Endometrium (tissue), 2 donors: ENCODE results near the gene NEK9.
"Not testable (repeated sequence)": the region's sequence is repeated elsewhere in the genome, so short reads cannot be mapped to it uniquely, and the experiment has no call there.

ENCODE experiments used
- FAIRE-seq: peaks from 2 replicates; lab custom pipeline; 2012; peaks lifted over from hg19 to GRCh38; lab: Jason Lieb, UNC
- donor health status: control.
- donor health status: control.

The NEK9 gene

DNA sequence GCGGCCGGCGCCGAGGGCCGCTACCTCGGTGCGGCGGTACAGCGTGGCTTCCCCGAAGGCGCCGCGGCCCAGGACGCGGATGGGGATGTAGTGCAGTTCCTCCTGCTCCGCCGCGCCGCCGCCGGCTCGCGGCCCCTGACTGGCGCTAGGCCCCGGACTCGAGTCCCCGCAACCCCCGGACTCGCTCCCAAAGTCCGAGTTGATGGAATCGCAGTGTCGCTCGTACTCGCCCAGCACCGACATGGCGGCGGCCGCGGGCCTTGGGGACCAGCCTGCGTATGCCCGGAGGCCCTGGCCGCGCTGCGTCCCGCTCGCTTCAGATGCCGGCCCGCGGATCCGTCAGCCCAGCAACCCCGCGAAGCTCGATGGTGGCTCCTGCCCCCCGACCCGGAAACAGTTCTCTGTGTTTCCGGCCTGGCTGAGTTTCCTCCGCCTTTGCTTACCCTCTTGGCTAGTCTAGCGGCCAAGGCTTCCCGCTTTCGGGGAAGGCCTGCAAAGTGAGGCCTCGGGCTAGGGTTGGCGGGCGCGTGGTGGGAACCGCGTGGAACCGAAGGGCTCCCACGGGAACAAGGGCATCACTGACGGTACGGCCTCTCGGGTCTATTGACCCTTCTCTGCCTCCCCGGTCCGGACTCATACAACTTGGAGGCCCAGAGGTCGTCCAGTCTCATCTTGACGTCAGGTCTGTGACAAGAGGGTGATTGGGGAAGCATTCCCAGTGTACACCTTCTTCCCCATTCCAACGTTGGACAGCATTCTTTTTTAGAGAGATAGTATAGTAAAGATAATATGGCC is at the start of gene NEK9:
NEK9 (minus strand) TSS at position 370 of the 795 bp plus-strand sequence; CDS start at position 243, 127 bp downstream.
- FAIRE-seq, result no peak

DNA sequence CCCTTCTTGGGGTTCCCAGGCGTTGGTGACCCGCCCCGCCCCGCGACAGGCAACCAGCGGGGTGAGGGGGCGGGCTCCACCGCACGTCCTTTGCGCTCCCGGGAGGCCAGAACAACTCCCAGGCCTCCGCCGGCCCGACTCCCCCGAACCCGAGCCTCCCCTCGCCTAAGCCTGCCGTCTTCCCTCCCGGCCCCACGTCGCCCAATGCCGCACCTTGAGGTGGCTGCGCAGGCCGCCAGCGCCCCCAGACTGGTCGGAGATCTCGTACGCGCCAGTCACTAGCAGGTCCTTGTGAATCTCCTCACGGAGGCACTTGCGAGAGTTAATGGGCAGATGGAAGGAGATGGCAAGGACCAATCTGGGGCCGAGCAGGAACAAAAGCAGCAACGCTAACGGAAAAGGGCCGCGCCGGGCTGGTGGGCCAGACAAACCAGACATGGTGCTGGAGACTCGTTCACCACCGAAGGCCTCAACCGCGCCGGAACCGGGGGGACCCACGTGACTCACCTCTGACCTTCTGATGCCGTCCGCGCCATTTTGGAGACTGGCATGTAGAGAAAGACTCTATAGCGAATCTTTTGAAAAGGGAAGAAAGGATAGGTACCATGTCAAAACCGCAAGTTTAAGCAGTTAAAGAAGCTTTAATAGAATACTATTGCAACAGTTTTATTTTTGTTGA is 49.4 kb upstream of the NEK9 start, which contains the start of gene TMED10:
TMED10 (minus strand) TSS at position 471 of the 679 bp plus-strand sequence; CDS start at position 438, 33 bp downstream.
- FAIRE-seq, result no peak

DNA sequence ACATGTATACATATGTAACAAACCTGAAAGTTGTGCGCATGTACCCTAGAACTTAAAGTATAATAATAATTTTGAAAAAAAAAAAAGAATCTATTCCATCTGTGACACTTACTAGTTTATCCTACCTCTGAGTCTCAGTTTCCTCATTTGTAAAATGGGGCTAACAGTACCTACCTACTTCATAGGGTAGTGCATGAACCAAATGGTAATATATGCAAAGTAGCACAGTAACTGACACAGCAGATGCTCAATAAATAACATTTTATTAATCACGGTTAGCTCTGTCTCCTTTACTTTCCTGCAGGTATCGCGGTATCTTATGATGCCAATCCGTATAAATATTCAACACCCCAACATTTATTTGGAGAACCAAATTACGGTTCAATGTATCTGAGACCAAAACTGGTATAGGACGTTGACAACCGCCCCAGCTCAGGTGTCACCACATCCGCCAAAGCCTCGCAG is 48.9 kb upstream of the NEK9 start:
- no peak for FAIRE-seq

DNA sequence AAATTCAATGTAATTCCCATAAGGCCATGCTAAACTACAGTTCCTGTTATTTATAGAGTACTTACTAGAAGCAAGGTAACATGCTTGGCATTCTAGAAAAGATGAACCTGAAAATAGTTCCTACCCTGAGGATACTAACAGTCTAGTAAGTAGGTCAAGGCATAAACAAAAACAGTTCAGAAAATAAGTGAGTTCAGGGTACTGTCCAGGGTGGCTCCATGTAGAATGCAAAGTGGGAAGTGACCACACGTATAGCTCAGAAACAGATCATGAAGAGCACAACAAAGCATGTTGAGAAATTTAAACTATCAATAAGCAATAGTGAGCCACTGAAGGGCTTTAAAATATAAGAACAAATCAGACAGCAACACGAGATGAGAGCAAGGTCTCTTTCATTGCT is 47.2 kb upstream of the NEK9 start:
- FAIRE-seq, result no peak

DNA sequence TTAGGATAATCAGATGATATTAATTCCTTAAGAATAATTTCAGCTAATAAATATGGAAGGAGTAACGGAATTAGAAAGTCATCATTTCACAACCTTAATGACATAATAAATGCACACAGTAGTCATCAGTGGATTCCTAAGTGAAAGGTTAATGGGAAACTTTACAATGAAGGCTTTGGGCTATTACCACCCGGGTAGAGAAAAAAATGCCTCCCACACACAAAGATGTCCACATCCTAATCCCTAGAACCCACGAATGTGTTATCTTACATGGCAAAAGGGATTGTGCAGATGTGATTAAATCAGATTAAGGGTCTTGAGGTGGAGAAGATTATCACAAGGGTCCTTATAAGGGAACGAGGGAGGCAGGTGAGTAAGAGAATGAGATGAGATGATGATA is 43.9 kb upstream of the NEK9 start:
- FAIRE-seq, result no peak

DNA sequence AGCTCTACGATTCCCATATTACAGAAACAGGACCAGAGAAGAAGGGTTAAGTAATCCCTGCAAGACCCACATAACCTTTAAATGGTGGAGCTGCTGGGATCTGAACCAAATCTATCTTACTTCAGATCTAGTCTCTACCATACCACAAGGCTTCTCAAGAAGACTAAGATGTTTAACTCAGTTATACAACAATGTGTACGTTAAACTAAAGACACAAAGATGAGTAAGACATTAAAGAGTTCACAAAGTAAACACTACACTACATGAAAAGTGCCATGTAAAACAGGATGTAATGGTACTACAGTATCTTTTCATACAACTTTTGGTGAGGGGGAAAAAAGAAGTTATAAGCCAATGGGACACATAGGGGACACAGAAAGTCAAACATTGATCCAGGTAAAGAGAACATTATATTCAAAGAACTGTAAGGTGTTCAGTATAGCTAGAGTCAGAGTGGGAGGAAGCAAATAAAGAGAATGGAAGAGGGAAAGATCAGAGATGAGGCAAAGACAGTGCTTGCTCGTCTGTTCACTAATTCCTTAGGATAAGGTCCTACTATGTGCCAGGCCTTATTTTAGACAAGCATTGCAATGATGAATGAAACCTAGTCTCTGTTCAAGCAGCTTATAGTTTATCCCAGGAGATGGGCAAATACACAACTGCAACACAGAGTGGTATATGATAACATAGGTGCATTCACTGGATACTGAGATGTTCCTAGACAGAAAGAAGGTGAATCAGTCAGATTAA is 41.9 kb upstream of the NEK9 start:
- FAIRE-seq, result no peak

DNA sequence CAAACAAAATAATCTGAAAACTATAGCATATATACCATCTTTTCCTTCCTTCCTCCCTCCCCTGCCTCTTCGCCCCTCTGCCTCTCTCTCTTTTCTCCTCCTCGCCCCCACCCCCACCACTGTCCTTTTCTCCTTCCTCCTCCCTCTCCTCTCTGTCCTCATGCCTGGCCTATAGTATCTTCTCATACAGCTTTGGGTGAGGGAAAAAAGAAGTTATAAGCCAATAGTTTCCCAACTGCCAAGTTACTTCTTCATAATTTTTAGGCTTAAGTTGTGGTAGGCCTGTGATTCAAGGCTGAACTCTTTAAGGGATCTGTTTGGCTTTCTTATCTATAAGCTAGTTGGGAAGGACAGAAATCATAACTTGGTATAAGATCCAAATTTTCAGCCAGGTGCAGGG is 40.5 kb upstream of the NEK9 start:
- no peak for FAIRE-seq

DNA sequence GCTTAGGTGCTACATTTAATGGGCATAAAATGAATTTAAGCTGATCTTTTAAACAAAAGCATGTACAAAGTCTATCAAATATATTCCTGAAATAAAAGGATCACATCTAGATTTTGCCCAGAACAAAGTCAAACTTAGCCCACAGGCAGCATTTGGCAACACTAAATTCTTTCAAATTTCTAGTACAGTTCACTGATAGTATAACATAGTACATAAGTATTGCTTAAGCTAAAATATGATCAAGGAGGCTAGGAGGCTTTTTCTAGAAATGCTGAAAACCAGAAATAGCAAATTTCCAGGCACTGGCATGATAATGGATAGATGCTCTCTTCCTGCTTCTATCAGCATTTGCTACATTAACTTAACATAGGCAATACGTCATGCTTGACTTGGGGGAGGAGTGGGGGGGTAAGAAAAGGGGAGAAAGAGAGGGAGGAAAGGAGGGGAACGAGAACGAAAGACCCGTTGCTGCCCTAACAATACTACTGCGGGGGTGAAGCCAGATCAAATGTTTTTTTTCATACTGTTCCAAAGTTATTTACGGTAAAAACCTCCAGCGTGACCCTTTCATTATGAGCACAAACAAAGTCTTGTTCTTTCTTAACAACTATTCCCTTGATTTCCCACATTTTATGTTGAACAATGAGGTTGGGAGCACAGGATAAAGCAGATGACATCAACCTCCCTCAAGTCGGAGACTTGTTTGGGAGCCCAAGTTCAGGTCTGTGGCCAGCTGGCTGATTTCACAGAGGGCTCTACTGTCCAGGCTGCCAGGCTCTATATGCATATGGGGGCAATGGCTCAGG is 38.9 kb upstream of the NEK9 start:
- no peak for FAIRE-seq

DNA sequence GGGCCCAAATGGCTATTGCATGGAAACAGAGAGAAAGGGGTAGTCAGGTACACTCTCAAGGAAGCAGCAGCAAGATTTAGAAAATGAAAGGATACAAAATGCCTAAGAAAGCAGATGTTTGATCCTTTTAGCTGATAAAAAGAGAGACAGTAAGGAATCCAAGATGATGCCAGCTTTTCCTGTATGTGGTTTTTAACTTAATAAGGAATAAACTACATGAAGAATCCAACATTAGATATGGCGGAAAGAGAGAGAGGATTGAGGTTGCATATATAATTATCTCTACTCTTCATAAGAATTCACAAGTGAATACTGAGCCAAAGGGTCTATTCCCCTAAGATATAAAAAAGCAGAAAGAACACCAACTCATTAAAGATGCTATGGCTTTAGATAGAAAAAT is 38.0 kb upstream of the NEK9 start:
- no peak for FAIRE-seq

DNA sequence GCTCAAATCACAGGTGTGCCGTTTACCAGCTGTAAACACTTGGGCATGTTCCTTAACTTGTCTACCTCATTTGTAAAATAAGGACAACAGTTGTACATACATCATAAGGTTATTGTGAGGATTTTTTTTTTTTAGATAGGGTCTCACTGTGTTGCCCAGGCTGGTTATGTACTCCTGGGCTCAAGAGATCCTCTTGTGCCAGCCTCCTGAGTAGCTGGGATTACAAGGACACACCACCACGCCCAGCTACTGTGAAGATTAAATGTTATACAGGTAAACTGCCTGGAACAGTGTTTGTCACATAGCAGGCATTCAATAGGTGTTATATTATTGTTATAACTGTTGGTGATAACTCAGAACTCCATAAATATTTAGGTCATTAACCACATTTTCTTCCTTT is 36.8 kb upstream of the NEK9 start:
- no peak for FAIRE-seq

DNA sequence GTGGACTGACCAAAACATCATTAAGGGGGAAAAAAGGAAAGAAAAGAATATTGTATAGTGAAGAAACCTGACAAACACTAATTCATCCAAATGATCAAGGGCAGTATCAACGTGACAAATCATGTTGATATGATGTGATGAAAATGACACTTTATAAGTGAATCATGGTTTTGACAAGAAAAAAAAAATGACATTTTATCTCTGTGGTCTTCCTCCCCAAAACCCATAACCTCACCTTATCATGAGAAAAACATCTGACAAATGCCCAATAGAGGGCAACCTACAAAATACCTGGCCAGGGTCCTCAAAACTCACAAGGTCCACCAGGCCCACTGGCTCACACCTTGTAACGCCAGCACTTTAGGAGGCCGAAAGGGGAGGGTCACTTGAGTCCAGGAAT is 35.8 kb upstream of the NEK9 start:
- no peak for FAIRE-seq

DNA sequence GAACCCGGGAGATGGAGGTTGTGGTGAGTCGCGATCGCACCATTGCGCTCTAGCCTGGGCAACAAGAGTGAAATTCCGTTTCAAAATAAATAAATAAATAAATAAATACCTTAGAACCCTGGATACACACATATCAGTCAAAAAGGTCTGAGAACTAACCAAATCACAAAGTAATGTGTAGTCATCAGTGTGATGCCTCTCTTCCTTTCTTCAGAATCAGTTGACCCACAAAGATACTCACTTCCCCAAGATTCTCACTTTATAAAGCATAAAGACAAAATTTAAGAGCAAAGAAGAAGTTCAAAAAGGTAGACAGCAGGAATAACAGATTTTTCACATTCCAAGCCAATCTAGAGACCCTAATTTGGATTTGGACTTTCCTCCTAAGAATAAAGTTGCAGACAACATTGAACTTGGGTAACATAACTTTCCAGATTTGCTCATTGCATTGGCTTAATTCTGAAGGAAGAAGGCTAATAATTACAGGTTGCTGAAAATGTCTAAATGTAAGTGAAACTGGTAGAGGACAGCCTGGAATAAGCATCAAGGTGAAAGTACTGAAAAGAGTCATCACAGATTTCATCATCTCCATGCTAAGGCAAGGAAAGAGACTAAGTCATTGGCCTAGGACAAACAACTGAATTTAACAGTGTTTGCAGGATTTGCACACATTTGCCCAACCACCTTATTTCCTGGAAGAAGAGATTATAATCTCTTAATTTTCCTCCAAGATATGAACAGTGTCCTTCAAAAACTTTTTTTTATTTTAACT is 32.2 kb upstream of the NEK9 start:
- FAIRE-seq, result no peak

DNA sequence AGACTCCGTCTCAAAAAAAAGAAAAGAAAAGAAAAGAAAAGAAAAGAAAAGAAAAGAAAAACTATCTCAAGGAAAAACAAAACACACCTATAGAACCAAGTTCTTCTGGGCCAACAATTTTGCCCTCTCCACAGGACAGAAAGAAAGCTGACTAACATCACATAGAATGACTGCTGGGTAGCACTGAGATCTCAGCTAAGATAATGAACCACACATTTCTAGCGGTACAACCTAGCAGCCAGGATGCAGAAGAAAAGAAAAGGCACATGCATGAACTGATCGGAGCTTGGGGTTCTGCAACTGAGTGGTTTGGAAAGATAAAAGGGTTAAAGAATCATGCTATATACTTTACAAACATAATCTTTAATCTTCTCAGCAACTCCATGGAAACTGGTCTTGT is 30.1 kb upstream of the NEK9 start:
- no peak for FAIRE-seq

DNA sequence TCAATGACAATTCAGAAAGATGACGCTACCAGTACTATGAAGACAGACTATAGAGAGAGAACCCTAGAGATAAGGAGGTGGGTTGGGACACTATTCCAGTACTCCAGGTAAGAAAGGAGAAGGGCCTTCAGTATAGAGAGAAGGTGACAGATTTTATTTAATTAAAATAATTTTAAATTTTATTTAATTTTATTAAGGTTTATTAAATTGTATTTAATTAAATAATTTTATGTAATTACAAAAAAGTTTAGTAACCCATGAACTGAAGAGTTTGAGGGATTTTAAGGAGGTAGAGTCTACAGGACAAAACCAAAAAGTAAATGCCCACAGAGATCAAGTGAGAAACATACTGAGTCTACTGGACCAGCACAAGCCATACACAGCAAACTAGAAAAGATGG is 29.3 kb upstream of the NEK9 start:
- FAIRE-seq, result no peak

DNA sequence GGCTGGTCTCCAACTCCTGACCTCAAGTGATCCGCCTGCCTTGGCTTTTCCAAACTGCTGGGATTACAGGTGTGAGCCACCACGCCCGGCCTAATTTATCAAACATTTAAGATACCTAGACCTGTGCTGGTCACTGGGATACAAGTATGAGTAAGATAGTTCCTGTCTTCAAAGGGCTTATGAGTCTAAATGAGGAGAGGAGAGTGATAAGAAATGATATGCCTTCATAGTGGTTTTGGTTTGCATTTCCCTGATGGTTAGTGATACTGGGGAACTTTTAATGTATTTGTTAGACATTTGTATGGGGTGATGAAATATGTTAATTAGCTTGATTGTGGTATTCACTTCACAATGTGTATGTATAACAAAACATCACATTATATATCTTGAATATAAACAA is 28.3 kb upstream of the NEK9 start:
- no peak for FAIRE-seq

DNA sequence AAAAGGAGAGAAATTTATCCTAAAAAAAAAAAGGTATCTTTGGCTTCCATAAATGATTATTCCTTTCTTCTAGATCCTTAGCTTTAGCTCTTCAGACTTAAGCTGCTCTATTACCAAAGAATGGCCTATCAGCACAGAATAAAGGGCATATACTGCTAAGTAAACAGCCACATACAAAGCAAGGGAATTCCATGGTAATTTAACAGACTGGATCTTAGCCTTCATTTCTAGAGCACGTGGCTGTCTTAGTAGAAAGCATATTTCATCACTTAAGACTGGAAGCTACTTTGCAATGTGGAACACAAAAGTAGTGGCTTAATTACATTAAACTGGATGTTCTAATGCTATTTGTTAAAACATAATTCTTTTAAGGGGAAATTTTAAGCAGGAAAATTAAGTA is 26.4 kb upstream of the NEK9 start:
- no peak for FAIRE-seq

DNA sequence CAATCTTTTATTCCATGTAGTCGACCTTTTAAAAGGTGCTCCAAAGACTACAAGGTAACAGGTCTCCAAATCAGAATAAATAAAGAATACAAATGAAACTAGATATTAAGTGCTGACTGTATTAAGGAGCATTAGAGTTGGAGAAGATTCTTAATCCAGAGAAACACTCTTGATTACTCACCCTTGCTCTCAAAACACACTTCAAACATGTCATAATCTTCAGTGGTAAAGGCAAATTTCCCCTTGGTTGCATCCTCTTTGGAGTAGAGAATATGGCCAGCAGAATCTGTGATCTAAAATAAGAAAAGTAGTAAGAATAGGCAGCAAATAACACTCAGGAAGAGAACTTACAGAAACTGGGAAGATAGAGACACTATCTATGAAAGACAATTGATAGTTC is 25.0 kb upstream of the NEK9 start:
- no peak for FAIRE-seq

DNA sequence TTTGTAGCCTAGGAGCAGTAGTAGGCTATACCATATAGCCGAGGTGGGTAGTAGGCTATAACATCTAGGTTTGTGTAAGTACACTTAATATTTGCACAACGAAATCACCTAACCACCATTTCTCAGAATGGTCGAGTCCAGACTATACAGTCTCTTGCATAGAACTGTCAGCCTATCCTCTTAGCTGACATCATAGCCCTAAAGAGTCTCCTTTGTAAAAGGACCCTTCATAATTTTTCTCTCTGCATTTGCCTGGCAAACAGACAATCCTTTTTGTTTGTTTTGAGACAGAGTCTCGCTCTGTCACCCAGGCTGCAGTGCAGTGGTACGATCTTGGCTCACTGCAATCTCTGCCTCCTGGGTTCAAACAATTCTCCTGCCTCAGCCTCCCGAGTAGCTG is 23.8 kb upstream of the NEK9 start:
- FAIRE-seq, result not testable (repeated sequence)

DNA sequence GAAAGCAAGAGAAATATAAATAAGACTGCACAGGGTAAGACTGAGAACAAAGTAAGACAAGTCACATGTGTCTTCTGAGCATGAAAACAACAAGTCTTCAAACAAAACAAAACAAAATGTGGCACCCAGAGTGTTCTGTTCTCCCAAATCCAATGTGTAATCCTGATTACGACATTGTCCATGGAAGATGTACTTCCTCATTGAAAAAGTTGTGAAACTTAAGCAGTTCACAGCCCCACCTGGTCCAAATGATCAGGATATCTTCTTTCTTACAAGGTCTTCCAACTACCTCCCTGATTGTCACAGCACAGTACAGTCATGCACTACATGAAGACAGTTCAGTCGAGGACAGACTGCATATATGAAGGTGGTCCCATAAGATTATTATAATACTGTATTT is 23.3 kb upstream of the NEK9 start:
- FAIRE-seq, result no peak

DNA sequence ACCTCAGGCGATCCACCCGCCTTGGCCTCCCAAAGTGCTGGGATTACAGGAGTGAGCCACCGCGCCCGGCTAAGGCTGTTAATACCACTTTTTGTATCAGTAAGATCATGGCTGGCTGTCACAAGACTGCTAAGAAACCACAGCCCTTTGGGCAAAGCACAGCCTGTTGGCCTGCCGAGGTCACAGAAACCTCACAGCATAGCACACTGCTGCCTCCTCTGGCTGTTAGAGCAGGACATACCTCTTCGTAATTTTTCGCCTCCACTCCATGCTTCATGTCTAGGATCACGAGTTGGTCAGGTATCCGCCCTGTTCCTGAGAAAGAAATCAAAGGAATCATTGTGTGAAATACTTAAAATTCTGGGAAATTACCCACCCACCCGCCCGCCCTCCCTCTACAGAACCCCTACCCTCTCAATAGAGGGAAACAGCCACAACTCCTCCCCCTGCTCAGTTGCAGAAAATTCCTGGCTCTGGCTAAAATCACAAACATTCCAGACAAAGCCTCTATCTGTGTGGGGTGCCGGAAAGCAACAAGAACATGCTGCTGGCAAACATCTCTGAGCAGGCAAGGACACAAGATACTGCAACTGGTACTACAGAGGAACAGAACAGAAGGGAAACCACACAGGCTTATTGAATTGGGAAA is 20.7 kb upstream of the NEK9 start:
- no peak for FAIRE-seq

DNA sequence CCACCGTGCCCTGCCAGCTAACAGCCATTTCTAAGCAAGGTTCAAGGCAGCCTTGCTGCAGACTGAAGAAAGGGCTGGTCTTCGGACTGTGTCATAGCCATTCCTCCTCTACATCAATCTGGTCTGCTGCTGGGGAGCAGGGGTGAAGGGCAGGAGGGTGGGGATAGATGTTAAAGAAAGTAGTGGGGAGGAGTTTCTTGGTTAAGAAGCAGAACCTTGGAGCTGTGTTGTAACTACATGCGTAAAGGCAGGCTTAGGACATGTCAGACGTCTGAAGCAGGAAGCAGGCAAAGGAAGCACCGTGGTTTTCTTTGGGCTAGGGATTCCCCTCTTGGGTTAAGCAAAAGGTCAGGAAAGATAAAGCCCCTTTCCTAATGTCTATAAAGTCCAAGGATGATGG is 18.1 kb upstream of the NEK9 start:
- no peak for FAIRE-seq
